Measurements from ENCODE around the gene KIF2A.

GRCh38 chr5:62373382-62373781, 67.4 kb downstream of the KIF2A start:
- TF ChIP-seq CTCF (IDR thresholded peaks at IDR 0.05) (no peak), ZFX (IDR thresholded peaks at IDR 0.05; ENCODE audit: borderline replicate concordance) (no peak)

Measured in 22Rv1 (cell line).